ENCODE data around the gene CPNE4.

CPNE4 gene

GRCh38 chr3:131658115-131658514, 376.7 kb downstream of the CPNE4 start:
- no peak for DNase-seq

- DNase-seq: peak; percentile 15
Measured at GRCh38 chr3:131655070-131655690, 379.6 kb downstream of the CPNE4 start.

GRCh38 chr3:131645638-131646037, 389.2 kb downstream of the CPNE4 start:
- DNase-seq: no peak

- DNase-seq: no peak
Measured at GRCh38 chr3:131636266-131636775, 398.5 kb downstream of the CPNE4 start.

- no peak for DNase-seq
Measured at GRCh38 chr3:131630807-131631206, 404.0 kb downstream of the CPNE4 start.

- no peak for DNase-seq
Measured at GRCh38 chr3:131630097-131630496, 404.7 kb downstream of the CPNE4 start.

GRCh38 chr3:131623431-131623830, 411.4 kb downstream of the CPNE4 start:
- DNase-seq: no peak

- DNase-seq: no peak
Measured at GRCh38 chr3:131622726-131623125, 412.1 kb downstream of the CPNE4 start.

GRCh38 chr3:131620977-131621376, 413.8 kb downstream of the CPNE4 start:
- no peak for DNase-seq

- no peak for DNase-seq
Measured at GRCh38 chr3:131619821-131620220, 415.0 kb downstream of the CPNE4 start.

- no peak for DNase-seq
Measured at GRCh38 chr3:131616719-131617118, 418.1 kb downstream of the CPNE4 start.

- no peak for DNase-seq
Measured at GRCh38 chr3:131612745-131613144, 422.1 kb downstream of the CPNE4 start.

GRCh38 chr3:131610174-131610573, 424.6 kb downstream of the CPNE4 start:
- DNase-seq: no peak

GRCh38 chr3:131608741-131609140, 426.1 kb downstream of the CPNE4 start:
- no peak for DNase-seq

- DNase-seq: no peak
Measured at GRCh38 chr3:131608296-131608695, 426.5 kb downstream of the CPNE4 start.

- no peak for DNase-seq
Measured at GRCh38 chr3:131605916-131606315, 428.9 kb downstream of the CPNE4 start.

GRCh38 chr3:131602011-131602779, 432.6 kb downstream of the CPNE4 start:
- peak; percentile 91 for DNase-seq

GRCh38 chr3:131597816-131598215, 437.0 kb downstream of the CPNE4 start:
- peak; percentile 50 for DNase-seq

- DNase-seq: no peak
Measured at GRCh38 chr3:131596884-131597283, 437.9 kb downstream of the CPNE4 start.

GRCh38 chr3:131591394-131592014, 443.3 kb downstream of the CPNE4 start:
- peak; percentile 33 for DNase-seq

- no peak for DNase-seq
Measured at GRCh38 chr3:131586277-131586676, 448.5 kb downstream of the CPNE4 start.

GRCh38 chr3:131582438-131582837, 452.4 kb downstream of the CPNE4 start:
- DNase-seq: no peak

GRCh38 chr3:131568460-131568859, 466.4 kb downstream of the CPNE4 start:
- no peak for DNase-seq

GRCh38 chr3:131564812-131565211, 470.0 kb downstream of the CPNE4 start:
- DNase-seq: no peak
